G401 (cell line): ENCODE data around the gene ZC3H12C. TPM values are rescaled to one million over a fixed set of nuclear protein-coding genes. Genes with fewer than 3 reads are reported as not detected.
"Not testable (repeated sequence)": the region's sequence is repeated elsewhere in the genome, so short reads cannot be mapped to it uniquely, and the experiment has no call there.

Experiments used
- DNase-seq: peaks from one replicate; pipeline ENCODE4 v3.0.0-alpha.2; 2015; ENCODE audit warnings: low spot score
- in situ Hi-C: cut with HindIII; loops from 2 replicates; pipeline ENCODE4 v1.10.0; 2016; ENCODE audit warnings: low sequenced_read_pairs, mixed read lengths
- total RNA-seq: library from RNA; depleted of rRNA; stranded (reverse); fragments of >200 nt; shearing (Covaris generic); gene quantifications from 2 replicates; pipeline ENCODE4 v1.2.3, GENCODE V29; 2014; rRNA removed

The ZC3H12C gene
- total RNA-seq, 1 experiment from 2014 or later = 0.03 TPM

GRCh38 chr11:110196884-110197420, 103.8 kb downstream of the ZC3H12C start:
- DNase-seq = no peak
- in situ Hi-C loops = no loop called here

DNA sequence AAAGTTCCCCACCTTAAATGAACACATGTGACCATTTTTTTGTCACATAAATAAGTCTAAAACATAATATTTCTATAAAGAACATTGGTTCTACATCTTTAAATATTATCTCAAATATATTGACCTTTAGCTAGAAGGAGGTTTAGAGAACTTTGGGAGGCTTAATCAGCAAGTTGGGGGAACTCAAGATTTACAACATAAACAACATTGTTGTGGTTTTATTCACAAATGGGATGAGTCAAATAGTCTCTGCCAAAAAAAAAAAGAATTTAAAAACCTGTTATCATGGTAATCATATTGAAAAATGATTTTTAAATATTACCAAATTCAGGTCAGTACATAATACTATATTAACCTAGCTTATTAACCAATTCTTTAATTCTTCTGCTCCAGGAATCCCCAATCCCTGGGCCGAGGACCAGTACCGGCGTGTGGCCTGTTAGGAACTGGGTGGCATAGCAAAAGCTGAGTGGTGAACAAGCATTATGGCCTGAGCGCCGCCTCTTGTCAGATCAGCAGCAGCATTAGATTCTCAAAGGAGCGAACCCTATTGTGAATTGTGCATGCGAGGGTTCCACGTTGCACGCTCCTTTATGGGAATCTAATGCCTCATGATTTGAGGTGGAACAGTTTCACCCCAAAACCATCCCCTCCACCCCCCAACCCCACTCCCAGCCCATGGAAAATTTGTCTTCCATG, 105.0 kb downstream of the ZC3H12C start:
- DNase-seq = no peak
- in situ Hi-C loops = no loop called here

GRCh38 chr11:110199184-110199981, 106.2 kb downstream of the ZC3H12C start:
- in situ Hi-C loops = no loop called here
- DNase-seq = no peak

DNA sequence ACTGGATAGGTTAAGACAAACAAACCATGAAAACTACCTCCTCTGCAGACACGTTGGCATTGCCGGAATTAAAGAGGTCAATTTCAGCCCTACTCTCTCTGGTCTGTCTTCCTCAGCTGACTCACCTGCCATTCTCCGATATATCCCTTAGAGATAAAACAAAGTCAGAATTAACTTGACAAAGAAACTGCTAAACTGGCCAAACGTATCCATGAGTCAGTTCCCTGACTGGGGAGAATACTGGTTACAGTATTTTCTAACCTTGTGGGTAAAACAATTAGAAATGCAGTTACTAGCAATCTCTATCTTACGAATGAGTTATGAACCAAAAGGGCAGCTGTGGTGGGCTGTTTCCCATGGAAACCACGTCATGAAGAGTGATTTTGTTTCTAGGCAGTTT, 107.0 kb downstream of the ZC3H12C start:
- in situ Hi-C loops = no loop called here
- no peak for DNase-seq

DNA sequence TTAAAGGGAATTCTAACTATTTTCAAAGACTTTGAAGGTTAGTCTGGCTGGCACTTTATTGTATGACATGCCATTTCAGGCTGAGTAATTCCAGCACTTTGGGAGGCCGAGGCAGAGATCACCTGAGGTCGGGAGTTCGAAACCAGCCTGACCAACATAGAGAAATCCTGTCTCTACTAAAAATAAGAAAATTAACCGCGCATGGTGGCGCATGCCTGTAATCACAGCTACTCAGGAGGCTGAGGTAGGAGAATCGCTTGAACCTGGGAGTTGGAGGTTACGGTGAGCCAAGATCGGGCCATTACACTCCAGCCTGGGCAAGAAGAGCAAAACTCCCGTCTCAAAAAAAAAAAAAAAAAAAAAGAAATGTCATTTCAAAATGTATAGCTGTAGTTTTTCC, 107.6 kb downstream of the ZC3H12C start:
- in situ Hi-C loops = no loop called here

DNA sequence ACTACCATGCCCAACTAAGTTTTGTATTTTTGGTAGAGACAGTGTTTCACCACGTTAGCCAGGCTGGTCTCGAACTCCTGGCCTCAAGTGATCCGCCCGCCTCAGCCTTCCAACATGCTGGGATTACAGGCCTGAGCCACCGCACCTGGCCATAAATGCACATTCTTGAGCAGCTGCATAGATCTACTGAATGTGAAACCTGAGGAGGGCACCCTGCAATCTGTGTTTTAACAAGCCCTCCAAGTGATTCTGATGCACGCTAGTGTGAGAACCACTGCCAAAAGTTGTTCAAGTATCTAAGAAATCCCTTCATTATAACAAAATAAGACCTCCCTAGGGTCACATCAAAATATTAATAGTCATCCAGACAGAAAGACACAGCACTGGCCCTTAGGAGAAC, 113.9 kb downstream of the ZC3H12C start:
- no peak for DNase-seq
- in situ Hi-C loops = no loop called here

More for the DNA sequence above, 107.6 kb downstream of the ZC3H12C start:
- no peak for DNase-seq

- in situ Hi-C loops, DNase-seq: not testable (repeated sequence)
Measured at GRCh38 chr11:110208678-110209312, 115.6 kb downstream of the ZC3H12C start.

DNA sequence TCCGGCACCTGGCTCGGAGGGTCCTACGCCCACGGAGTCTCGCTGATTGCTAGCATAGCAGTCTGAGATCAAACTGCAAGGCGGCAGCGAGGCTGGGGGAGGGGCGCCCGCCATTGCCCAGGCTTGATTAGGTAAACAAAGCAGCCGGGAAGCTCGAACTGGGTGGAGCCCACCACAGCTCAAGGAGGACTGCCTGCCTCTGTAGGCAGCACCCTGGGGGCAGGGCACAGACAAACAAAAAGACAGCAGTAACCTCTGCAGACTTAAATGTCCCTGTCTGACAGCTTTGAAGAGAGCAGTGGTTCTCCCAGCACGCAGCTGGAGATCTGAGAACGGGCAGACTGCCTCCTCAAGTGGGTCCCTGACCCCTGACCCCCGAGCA, 116.1 kb downstream of the ZC3H12C start:
- DNase-seq, in situ Hi-C loops: not testable (repeated sequence)

DNA sequence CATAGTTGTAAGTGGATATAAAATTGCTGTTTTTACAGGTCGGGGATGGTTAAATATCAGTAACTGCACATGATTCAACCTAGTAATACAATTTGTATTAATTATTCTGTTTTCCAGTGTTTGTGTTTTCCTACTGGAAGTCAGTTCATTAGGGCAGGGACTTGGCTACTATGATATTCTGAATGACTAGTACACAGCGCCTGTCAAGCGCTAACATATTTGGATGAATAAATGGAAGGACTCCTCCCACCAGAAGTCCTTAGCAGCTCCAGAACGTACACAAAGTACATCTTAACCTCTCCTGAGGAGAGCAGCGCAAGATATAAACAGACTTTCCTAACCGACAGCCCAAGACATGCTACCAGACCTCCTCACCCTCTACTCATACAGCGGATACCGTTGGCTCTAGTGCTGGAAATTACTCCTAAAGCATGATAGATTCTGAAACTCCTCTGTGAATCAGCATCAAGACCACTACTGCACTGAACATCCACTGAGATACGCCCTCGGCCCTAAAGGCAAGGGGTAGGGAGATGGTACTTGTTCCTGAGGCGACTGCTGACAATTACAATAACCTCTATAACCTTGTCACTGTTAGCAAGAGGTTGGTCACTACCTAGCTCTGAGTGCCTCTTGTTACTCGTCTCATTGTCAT, 124.2 kb downstream of the ZC3H12C start:
- no peak for DNase-seq
- in situ Hi-C loops = no loop called here

GRCh38 chr11:110217936-110218335, 124.7 kb downstream of the ZC3H12C start:
- no peak for DNase-seq
- in situ Hi-C loops = no loop called here

GRCh38 chr11:110219006-110219785, 126.0 kb downstream of the ZC3H12C start:
- in situ Hi-C loops = no loop called here
- no peak for DNase-seq

Other genes with a start within 250 kb of the ZC3H12C start
- gene RDX, start 203.2 kb downstream of the ZC3H12C start, total RNA-seq = 67.0 and 112 TPM in 2 replicates